H54 (cell line): ENCODE measurements around the gene IMPDH1.
A peak's percentile ranks its signal among the peaks of the same experiment; 100 is the strongest.
"Not testable (repeated sequence)": the region's sequence is repeated elsewhere in the genome, so short reads cannot be mapped to it uniquely, and the experiment has no call there.

Experiments
- DNase-seq: peaks from one replicate; pipeline ENCODE4 v3.0.0; 2011; ENCODE audit warnings: low spot score, mixed read lengths; ENCODE audit not compliant: insufficient read length
- FAIRE-seq: peaks from 3 replicates; lab custom pipeline; 2011; peaks lifted over from hg19 to GRCh38; lab: Jason Lieb, UNC
- POLR2A ChIP-seq: IDR thresholded peaks from 2 replicates; pipeline ENCODE4 v1.6.1; 2011; ENCODE audit warnings: low read depth, mild to moderate bottlenecking, low read length

Gene IMPDH1

GRCh38 chr7:128409596-128410450 lies at the start of gene IMPDH1:
Gene IMPDH1 (minus strand): TSS chr7:128409982. CDS start chr7:128409901, 81 bp downstream.
- DNase-seq (peak; percentile 97), FAIRE-seq (no peak)
- peak; percentile 63 for TF ChIP-seq POLR2A

- TF ChIP-seq POLR2A, result no peak
- FAIRE-seq (no peak), DNase-seq (peak; percentile 40)
These were observed 49.7 kb upstream of the IMPDH1 start for GRCh38 chr7:128459394-128459878.

GRCh38 chr7:128458956-128459355 lies 49.2 kb upstream of the IMPDH1 start:
- FAIRE-seq, result no peak
- no peak for TF ChIP-seq POLR2A
- no peak for DNase-seq

GRCh38 chr7:128457385-128457784 lies 47.6 kb upstream of the IMPDH1 start:
- FAIRE-seq, DNase-seq: not testable (repeated sequence)

GRCh38 chr7:128456255-128456725 lies 46.5 kb upstream of the IMPDH1 start:
- no peak for FAIRE-seq
- TF ChIP-seq POLR2A, result no peak
- DNase-seq, result no peak

- TF ChIP-seq POLR2A, result peak; percentile 88
- FAIRE-seq, result no peak
- DNase-seq, result peak; percentile 90
These were observed 45.9 kb upstream of the IMPDH1 start, which contains the start of gene HILPDA for GRCh38 chr7:128455543-128456254. Gene HILPDA (plus strand): TSS chr7:128455878. CDS start chr7:128457269, 1,391 bp downstream.

- no peak for TF ChIP-seq POLR2A
- DNase-seq (no peak), FAIRE-seq (no peak)
These were observed 45.2 kb upstream of the IMPDH1 start for GRCh38 chr7:128454808-128455542.

- no peak for TF ChIP-seq POLR2A
- no peak for FAIRE-seq
- no peak for DNase-seq
These were observed 44.3 kb upstream of the IMPDH1 start for GRCh38 chr7:128453836-128454804.

- DNase-seq, result no peak
- TF ChIP-seq POLR2A, result no peak
- FAIRE-seq, result no peak
These were observed 42.8 kb upstream of the IMPDH1 start for GRCh38 chr7:128452552-128452951.

GRCh38 chr7:128450913-128451312 lies 41.1 kb upstream of the IMPDH1 start:
- no peak for TF ChIP-seq POLR2A
- DNase-seq (no peak), FAIRE-seq (no peak)

- DNase-seq, result no peak
- TF ChIP-seq POLR2A, result no peak
- no peak for FAIRE-seq
These were observed 40.6 kb upstream of the IMPDH1 start for GRCh38 chr7:128450409-128450808.

- no peak for TF ChIP-seq POLR2A
- no peak for DNase-seq
- FAIRE-seq, result no peak
These were observed 39.0 kb upstream of the IMPDH1 start for GRCh38 chr7:128448751-128449302.
